ENCODE measurements around the gene RADIL. TPM values are rescaled to one million over a fixed set of nuclear protein-coding genes. Genes with fewer than 3 reads are reported as not detected.

Gene RADIL
- total and polyA plus RNA-seq, 8 donors = 1.2 to 21.6 (median 3.0) TPM; not detected in 1

- Histone ChIP-seq H3K27ac (no peak overlapping the region), H3K9me3 (no peaks in the 10 kb centered on the region), H3K4me1 (peaks cover 0 to 6% (median 0%) of the 10 kb centered on the region in 4 donors), H3K36me3 (peaks cover 80 to 94% (median 88%) of the 10 kb centered on the region in 4 donors), H3K27me3 (no peaks in the 10 kb centered on the region), H3K4me3 (no peak overlapping the region)
- TF ChIP-seq, protein P1, sequence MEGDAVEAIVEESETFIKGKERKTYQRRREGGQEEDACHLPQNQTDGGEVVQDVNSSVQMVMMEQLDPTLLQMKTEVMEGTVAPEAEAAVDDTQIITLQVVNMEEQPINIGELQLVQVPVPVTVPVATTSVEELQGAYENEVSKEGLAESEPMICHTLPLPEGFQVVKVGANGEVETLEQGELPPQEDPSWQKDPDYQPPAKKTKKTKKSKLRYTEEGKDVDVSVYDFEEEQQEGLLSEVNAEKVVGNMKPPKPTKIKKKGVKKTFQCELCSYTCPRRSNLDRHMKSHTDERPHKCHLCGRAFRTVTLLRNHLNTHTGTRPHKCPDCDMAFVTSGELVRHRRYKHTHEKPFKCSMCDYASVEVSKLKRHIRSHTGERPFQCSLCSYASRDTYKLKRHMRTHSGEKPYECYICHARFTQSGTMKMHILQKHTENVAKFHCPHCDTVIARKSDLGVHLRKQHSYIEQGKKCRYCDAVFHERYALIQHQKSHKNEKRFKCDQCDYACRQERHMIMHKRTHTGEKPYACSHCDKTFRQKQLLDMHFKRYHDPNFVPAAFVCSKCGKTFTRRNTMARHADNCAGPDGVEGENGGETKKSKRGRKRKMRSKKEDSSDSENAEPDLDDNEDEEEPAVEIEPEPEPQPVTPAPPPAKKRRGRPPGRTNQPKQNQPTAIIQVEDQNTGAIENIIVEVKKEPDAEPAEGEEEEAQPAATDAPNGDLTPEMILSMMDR (IDR thresholded peaks at IDR 0.05) = no peak
- no peak for TF ChIP-seq POLR2A (IDR thresholded peaks at IDR 0.05)
- no peak for TF ChIP-seq EP300 (IDR thresholded peaks at IDR 0.05)
- no peak for TF ChIP-seq POLR2AphosphoS5 (IDR thresholded peaks at IDR 0.05)
- intact Hi-C loops (cut with DNase I; ENCODE audit: low total_unique reads) = no loop called here
- WGBS, 5 donors = 87 to 90% (median 90%) methylated on average over 30 to 40 of the region's 40 CpGs
- DNase-seq = no peak
Observed at GRCh38 chr7:4783762-4784351, 99.7 kb downstream of the RADIL start.

GRCh38 chr7:4783292-4783652 lies 100.2 kb downstream of the RADIL start:
- peaks cover 74 to 88% (median 82%) of the 10 kb centered on the region in 4 donors for H3K36me3 ChIP-seq
- H3K27ac ChIP-seq = no peak overlapping the region
- H3K4me3 ChIP-seq = no peak overlapping the region
- H3K9me3 ChIP-seq = no peaks in the 10 kb centered on the region
- H3K4me1 ChIP-seq = peaks cover 0 to 8% (median 2%) of the 10 kb centered on the region in 4 donors
- WGBS, 5 donors = 78 to 94% (median 91%) methylated on average over 7 to 16 of the region's 16 CpGs
- DNase-seq = no peak
- no peaks in the 10 kb centered on the region for H3K27me3 ChIP-seq
- TF ChIP-seq, protein P1 (IDR thresholded peaks at IDR 0.05) = no peak
- no peak for TF ChIP-seq EP300 (IDR thresholded peaks at IDR 0.05)
- no peak for TF ChIP-seq POLR2A (IDR thresholded peaks at IDR 0.05)
- no peak for TF ChIP-seq POLR2AphosphoS5 (IDR thresholded peaks at IDR 0.05)
- intact Hi-C loops (cut with DNase I; ENCODE audit: low total_unique reads) = no loop called here

GRCh38 chr7:4782333-4783291 lies 100.9 kb downstream of the RADIL start:
- Histone ChIP-seq H3K36me3 (peaks cover 68 to 82% (median 75%) of the 10 kb centered on the region in 4 donors), H3K4me1 (peaks cover 0 to 15% (median 6%) of the 10 kb centered on the region in 4 donors), H3K9me3 (no peaks in the 10 kb centered on the region), H3K27me3 (no peaks in the 10 kb centered on the region), H3K4me3 (no peak overlapping the region), H3K27ac (no peak overlapping the region)
- DNase-seq = no peak
- TF ChIP-seq EP300 (IDR thresholded peaks at IDR 0.05) (no peak), POLR2AphosphoS5 (IDR thresholded peaks at IDR 0.05) (no peak), POLR2A (IDR thresholded peaks at IDR 0.05) (no peak)
- TF ChIP-seq, protein P1 (IDR thresholded peaks at IDR 0.05) = no peak
- intact Hi-C loops (cut with DNase I; ENCODE audit: low total_unique reads) = no loop called here
- 91 to 95% (median 94%) methylated on average over 29 to 36 of the region's 36 CpGs for WGBS, 5 donors

- no peak overlapping the region for H3K27ac ChIP-seq
- 93 to 96% (median 95%) methylated on average over 8 to 27 of the region's 27 CpGs for WGBS, 5 donors
- H3K27me3 ChIP-seq = no peaks in the 10 kb centered on the region
- DNase-seq = no peak
- intact Hi-C loops (cut with DNase I; ENCODE audit: low total_unique reads) = no loop called here
- TF ChIP-seq POLR2AphosphoS5 (IDR thresholded peaks at IDR 0.05) = no peak
- TF ChIP-seq POLR2A (IDR thresholded peaks at IDR 0.05) = no peak
- TF ChIP-seq EP300 (IDR thresholded peaks at IDR 0.05) = no peak
- TF ChIP-seq, protein P1 (IDR thresholded peaks at IDR 0.05) = no peak
- H3K4me3 ChIP-seq = no peak overlapping the region
- H3K9me3 ChIP-seq = no peaks in the 10 kb centered on the region
- H3K36me3 ChIP-seq = peaks cover 57 to 74% (median 64%) of the 10 kb centered on the region in 4 donors
- H3K4me1 ChIP-seq = peaks cover 6 to 26% (median 15%) of the 10 kb centered on the region in 4 donors
Observed at GRCh38 chr7:4781366-4782069, 102.0 kb downstream of the RADIL start.

Data from stomach (tissue), 9 donors.